Kidney (tissue), 14 donors: Measurements from ENCODE around the gene IMMP2L. TPM values are rescaled to one million over a fixed set of nuclear protein-coding genes. Genes with fewer than 3 reads are reported as not detected.
A peak's percentile ranks its signal among the peaks of the same experiment; 100 is the strongest.

Experiments
- DNase-seq, 5 donors: peaks; one replicate each; pipeline ENCODE4 v3.0.0-alpha.2; 2013 to 2020
- FAIRE-seq: peaks from 2 replicates; lab custom pipeline; 2012; peaks lifted over from hg19 to GRCh38; lab: Jason Lieb, UNC
- H3K27ac ChIP-seq, 2 donors: one replicate each; pipeline ENCODE4 v1.7.0; 2013; ENCODE audit warnings: low read depth in 2 of 2, low read length in 2 of 2, inconsistent platforms in 1 of 2
- H3K27me3 ChIP-seq: one replicate; pipeline ENCODE4 v1.7.1; 2013; ENCODE audit warnings: low read length, inconsistent platforms; ENCODE audit not compliant: control insufficient read depth, insufficient read depth
- H3K36me3 ChIP-seq, 3 donors: one replicate each; pipeline versions ENCODE4 v1.7.0 to v1.7.1; 2013; ENCODE audit warnings: low read length in 3 of 3, control low read depth in 1 of 3, inconsistent platforms in 1 of 3; ENCODE audit not compliant: insufficient read depth in 3 of 3, control insufficient read depth in 2 of 3
- H3K4me1 ChIP-seq, 3 donors: one replicate each; pipeline versions ENCODE4 v1.7.0 to v1.7.1; 2013; ENCODE audit warnings: low read length in 3 of 3, inconsistent platforms in 1 of 3, low read depth in 1 of 3; ENCODE audit not compliant: control insufficient read depth in 2 of 3, insufficient read depth in 2 of 3
- H3K4me3 ChIP-seq, 3 donors: one replicate each; pipeline versions ENCODE4 v1.7.0 to v1.8.1; 2013; ENCODE audit warnings: low read length in 3 of 3, control low read depth in 1 of 3, inconsistent platforms in 1 of 3
- H3K9ac ChIP-seq, 3 donors: one replicate each; pipeline versions ENCODE4 v1.7.0 to v1.7.1; 2013; ENCODE audit warnings: low read length in 3 of 3, control low read depth in 1 of 3, inconsistent platforms in 1 of 3
- H3K9me3 ChIP-seq, 3 donors: one replicate each; pipeline versions ENCODE4 v1.7.0 to v1.7.1; 2013; ENCODE audit warnings: low read length in 3 of 3, control low read depth in 1 of 3, inconsistent platforms in 1 of 3; ENCODE audit not compliant: control insufficient read depth in 2 of 3, insufficient read depth in 1 of 3
- intact Hi-C: fragments of 100-400 bp; cut with DNase I; formaldehyde crosslinking; loops from one replicate; pipeline ENCODE4 v1.11.1; 2022
- polyA plus RNA-seq: library from polyadenylated mRNA; stranded (reverse); fragments of 350-450 nt; fragmentation: Illumina TruSeq; extraction: RNeasy Lipid Tissue Mini Kit (QIAGEN cat#74804); gene quantifications from one replicate; pipeline ENCODE4 v1.2.3, GENCODE V29; 2014; ENCODE audit warnings: low read depth, low replicate concordance; ENCODE audit not compliant: insufficient read depth
- total RNA-seq: library from RNA; stranded (reverse); fragmentation: NEBNext Ultra II Directional; extraction: Animal tissue kit (Norgen Biotek cat#: 25700); gene quantifications from one replicate; pipeline ENCODE4 v1.2.1, GENCODE V29; 2021
- TF ChIP-seq, protein P1 (sequence below): IDR thresholded peaks from 3 replicates; pipeline ENCODE4 v1.5.1; 2012; ENCODE audit warnings: mild to moderate bottlenecking, moderate library complexity, borderline replicate concordance; ENCODE audit not compliant: insufficient read depth; ENCODE audit errors: extremely low read depth
- donor health status: control.
- donor health status: control.
- donor health status: control.
- donor health status: control.
- donor health status: control.
- donor health status: DM: yes; HTN: yes; CAD: no.
- donor health status: Normal renal cell carcinoma (clear cell type).

IMMP2L gene
- total and polyA plus RNA-seq, 2 donors from 2014 or later, result 46.4 to 52.1 TPM

DNA sequence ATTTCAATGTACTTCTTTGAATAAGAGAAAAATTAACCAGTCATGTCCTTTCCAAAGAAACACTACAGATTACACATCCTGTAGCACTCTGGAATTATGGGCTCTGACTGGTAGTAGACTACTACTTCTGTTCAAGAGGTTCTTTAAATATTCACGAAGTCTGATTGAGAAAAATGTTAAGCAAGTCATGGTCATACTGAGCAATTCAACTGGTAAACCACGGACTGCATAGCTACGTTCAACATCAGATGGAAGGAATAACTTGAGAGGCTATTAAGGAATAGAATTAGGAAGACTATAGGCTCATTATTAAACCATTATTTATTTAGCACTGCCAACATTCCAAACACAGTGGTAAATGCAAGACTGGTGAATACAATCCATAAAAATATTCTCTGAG, 160.8 kb downstream of the IMMP2L start:
- intact Hi-C loops, result no loop called here
- FAIRE-seq (no peak), DNase-seq (no peak)
- H3K4me3 ChIP-seq, result no peak overlapping the region
- H3K27ac ChIP-seq, result no peak overlapping the region
- H3K36me3 ChIP-seq, result no peaks in the 10 kb centered on the region
- H3K27me3 ChIP-seq, result no peaks in the 10 kb centered on the region
- no peak overlapping the region for H3K9ac ChIP-seq
- TF ChIP-seq, protein P1, sequence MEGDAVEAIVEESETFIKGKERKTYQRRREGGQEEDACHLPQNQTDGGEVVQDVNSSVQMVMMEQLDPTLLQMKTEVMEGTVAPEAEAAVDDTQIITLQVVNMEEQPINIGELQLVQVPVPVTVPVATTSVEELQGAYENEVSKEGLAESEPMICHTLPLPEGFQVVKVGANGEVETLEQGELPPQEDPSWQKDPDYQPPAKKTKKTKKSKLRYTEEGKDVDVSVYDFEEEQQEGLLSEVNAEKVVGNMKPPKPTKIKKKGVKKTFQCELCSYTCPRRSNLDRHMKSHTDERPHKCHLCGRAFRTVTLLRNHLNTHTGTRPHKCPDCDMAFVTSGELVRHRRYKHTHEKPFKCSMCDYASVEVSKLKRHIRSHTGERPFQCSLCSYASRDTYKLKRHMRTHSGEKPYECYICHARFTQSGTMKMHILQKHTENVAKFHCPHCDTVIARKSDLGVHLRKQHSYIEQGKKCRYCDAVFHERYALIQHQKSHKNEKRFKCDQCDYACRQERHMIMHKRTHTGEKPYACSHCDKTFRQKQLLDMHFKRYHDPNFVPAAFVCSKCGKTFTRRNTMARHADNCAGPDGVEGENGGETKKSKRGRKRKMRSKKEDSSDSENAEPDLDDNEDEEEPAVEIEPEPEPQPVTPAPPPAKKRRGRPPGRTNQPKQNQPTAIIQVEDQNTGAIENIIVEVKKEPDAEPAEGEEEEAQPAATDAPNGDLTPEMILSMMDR, result no peak
- H3K4me1 ChIP-seq, result peaks cover 0 to 4% (median 0%) of the 10 kb centered on the region in 3 donors
- H3K9me3 ChIP-seq, result no peaks in the 10 kb centered on the region

DNA sequence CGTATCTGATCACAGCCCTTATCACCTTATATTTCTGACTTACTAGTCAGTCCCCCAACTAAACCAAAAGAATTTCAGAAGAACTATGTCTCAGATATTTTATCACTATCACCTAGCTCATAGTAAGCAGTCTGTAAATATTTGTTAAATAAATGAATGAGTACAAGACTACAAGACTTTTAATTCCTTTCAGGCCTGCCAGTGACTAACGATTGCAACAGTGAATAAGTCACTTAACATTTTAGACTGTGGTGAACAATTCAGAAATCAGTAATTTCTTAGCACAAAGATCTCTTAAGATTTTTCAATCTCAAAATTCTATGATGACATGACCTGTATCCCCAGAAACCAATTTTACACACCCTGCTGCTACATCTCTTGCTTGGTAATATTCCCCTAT, 162.2 kb downstream of the IMMP2L start:
- no peak for DNase-seq
- Histone ChIP-seq H3K9me3 (no peaks in the 10 kb centered on the region), H3K4me3 (no peak overlapping the region), H3K27me3 (no peaks in the 10 kb centered on the region), H3K9ac (no peak overlapping the region), H3K4me1 (peaks cover 0 to 4% (median 0%) of the 10 kb centered on the region in 3 donors), H3K36me3 (no peaks in the 10 kb centered on the region), H3K27ac (no peak overlapping the region)
- intact Hi-C loops, result no loop called here
- no peak for FAIRE-seq
- TF ChIP-seq, protein P1, result no peak

DNA sequence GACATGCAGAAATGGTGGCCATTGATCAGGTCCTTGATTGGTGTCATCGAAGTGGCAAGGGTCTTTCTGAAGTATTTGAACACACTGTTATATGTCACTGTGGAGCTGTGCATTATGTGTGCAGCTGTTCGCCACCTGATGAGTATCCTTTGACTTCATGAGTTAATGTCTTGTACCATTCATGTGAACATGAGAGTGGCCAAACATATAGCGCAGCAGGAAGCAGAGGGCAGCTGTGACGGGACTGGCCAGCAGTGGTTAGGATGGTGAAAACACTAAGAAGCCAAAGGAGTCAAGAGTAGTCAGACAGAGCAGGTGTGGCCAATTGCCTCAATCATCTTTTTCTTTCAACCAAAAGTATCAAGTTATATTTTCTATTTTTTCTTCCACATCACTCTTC, 167.4 kb downstream of the IMMP2L start:
- Histone ChIP-seq H3K9ac (no peak overlapping the region), H3K4me1 (peaks cover 0 to 6% (median 2%) of the 10 kb centered on the region in 3 donors), H3K4me3 (no peak overlapping the region), H3K27ac (no peak overlapping the region), H3K9me3 (no peaks in the 10 kb centered on the region), H3K27me3 (no peaks in the 10 kb centered on the region), H3K36me3 (no peaks in the 10 kb centered on the region)
- no peak for DNase-seq
- intact Hi-C loops, result no loop called here
- TF ChIP-seq, protein P1, result no peak
- FAIRE-seq, result no peak

DNA sequence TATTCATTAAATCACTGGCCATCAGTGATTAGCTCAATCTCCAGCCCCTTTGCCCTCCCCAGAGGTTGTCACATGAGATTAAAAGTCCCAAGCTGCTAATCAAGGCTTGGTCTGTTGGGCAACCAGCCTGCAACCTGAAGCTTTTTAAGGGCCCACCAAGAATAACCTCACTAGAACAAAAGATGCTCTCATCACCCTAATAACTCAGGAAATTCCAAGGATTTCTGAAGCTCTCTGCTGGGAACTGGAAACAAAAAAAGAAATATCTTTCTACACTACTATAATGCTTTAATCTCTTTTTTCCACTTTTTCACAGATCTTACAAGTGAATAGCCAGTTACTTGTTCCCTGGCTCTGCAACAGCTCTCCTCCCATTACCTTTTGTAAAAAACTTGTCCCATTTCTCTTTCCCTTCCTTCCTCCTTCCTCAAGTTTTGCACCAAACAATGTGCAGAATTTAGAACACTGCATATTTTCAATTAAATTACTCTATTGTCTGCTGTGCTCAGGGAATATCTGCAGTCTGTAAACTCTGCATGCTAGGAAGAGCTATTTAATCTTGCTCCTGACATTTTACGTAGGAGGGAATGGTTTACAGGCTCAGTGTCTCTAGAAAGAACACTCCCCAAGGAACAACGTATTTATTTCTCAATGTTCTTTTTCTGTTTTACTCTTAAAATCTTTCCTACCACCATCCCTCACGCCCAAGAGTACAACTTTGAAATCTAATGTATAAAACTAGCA, 169.1 kb downstream of the IMMP2L start:
- peaks cover 0 to 6% (median 2%) of the 10 kb centered on the region in 3 donors for H3K4me1 ChIP-seq
- H3K9me3 ChIP-seq, result no peaks in the 10 kb centered on the region
- no peak overlapping the region for H3K27ac ChIP-seq
- H3K4me3 ChIP-seq, result no peak overlapping the region
- H3K36me3 ChIP-seq, result no peaks in the 10 kb centered on the region
- TF ChIP-seq, protein P1, result no peak
- no peak overlapping the region for H3K9ac ChIP-seq
- FAIRE-seq (no peak), DNase-seq (peak in 3 of 5 donors; percentile 13 to 52 (median 51))
- intact Hi-C loops, result no loop called here
- no peaks in the 10 kb centered on the region for H3K27me3 ChIP-seq
